Iris pigment epithelial cell (primary cell): Measurements from ENCODE around the gene DENND1B.

ENCODE experiments used
- DNase-seq: peaks from one replicate; pipeline ENCODE4 v3.0.0-alpha.2; 2011; ENCODE audit warnings: low read depth

The DENND1B gene

DNA sequence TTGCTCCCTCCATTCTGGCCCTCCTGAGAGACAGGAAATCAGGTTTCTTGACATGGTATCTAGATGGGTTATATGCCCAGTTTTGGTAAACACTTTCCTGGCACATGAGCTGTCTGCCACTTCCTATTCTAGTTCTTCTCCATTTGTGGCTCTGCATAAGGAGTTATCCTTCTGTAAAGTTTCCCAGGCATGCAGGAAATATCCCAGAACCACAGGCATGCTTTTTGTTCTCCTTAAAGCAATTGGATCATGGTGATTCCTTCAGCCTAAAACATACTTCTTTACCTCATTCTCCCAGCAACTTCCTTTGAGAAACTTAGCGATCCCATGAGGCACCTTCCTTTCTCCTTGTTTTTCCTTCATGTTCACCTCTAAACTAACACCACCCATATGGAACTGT lies 307.4 kb downstream of the DENND1B start:
- peak; percentile 22 for DNase-seq

DNA sequence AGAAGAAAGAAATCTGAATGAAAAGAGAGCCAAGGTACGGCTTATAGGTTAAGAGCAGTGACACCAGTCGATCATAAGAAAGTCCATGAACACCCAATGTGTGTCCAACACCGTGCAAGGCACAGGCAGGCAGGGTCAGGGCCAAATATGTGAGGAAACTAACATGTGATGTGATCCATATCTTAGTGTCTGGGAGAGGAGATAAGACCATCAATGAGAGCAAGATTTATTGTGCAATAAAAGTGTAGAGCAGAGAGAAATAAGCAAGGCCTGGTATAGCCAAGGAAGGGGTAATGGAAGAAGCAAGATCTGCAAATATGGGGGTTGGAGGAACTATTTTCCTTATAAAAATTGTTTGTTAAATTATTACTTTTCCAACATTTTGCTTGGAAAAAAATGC lies 308.5 kb downstream of the DENND1B start:
- DNase-seq: no peak

DNA sequence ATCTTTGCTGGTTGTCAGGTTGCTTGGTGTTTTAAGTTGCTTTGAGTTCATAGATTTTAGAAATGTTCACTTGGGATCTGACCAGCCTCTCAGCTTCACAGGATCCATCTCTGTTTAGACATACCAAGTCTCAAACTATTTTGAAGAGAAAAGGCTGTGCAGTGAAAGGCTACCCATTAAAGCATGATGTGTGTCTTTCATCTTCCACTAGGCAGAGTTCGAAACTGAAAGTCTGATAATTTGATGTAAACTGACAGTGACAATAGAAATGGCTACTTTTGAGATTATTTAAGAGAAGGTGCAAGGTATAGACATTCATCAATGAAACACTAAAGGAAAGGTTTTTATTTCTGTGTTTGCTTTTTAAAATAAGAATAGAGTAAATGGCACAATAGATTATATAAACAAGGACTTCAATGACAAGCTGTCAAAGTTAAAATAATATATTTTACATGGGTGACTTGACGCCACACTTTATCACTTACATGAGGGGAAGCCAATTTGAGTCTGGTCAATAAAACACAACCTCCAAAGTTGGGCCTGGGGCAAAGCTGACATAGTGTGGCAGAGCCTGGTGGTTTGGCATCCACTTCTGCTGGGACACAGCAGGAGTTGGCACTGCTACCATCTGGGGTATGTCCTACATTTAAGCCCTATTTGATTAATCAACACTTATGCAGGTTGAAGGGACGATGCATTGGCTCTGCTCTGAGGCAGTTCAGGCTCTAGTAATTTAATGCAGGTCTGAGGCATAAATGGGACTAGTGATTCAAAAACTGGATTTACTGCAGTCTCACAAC lies 309.6 kb downstream of the DENND1B start:
- no peak for DNase-seq

DNA sequence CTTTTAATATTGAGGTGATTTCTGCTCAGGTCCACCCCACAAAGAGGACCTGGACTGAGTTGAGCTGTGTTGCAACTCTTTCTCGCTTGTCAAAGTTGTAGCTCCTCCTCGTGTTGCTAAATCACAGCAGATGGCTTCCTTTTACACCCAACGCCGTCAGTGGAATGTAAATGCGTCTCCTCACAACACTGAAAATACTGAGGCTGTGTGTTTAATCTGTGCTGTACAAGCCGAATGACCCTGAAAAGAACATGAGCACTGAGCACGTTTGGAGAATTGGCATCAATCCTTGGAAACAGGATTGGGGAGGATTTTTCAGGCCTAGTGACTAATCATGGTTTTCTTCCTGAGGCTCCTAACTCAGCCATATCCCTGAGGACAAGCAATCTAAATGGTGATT lies 311.2 kb downstream of the DENND1B start:
- peak; percentile 83 for DNase-seq

DNA sequence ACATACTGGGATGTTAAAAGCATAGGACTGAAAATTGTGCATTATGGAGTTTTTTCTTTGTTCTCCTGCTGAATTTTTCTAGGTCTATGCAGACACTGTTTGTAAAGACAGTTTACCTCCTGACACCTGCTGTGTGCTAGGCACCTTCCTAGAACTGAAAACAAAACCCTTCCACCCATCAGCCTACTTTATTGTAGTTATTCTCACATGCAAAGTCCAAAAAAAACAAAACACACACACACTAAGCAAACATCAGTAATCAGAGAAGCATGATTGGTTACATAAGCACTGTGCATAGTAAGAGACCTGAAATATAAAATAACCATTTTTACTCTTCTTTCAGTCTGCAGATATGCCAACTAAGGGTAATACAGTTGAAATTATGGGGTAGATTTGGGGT lies 312.1 kb downstream of the DENND1B start:
- DNase-seq: no peak

DNA sequence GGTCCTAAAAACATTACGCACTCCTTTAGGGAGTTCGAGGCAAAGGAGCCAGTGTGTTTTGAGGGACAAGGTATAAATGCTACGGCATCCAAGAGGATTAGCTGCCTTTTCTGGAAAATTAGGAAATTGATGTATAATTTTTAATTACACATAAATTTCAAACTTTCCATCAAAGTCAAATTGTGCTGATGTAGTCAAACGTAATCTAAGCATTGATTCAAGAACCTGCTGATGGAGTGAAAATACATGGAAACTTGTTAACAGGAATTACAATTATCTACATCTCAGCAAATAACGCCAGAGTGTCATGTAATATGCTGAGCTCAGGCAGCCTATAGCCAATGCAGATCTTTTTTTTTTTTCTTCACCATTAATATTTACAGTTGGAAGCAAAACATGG lies 312.7 kb downstream of the DENND1B start:
- no peak for DNase-seq
